OCI-LY7 (cell line): ENCODE data around the gene CTNS.

Experiments
- CTCF ChIP-seq: fragments of 200-600 bp; sonication (generic); conservative IDR thresholded peaks from 2 replicates; pipeline ENCODE4 v1.5.1; 2014; ENCODE audit warnings: mild to moderate bottlenecking, antibody characterized with exemption, low read length, moderate library complexity, mixed read lengths
- EZH2phosphoT487 ChIP-seq: fragments of 200-600 bp; sonication (generic); IDR thresholded peaks from 2 replicates; pipeline ENCODE4 v1.6.1; 2018; ENCODE audit warnings: low read depth, borderline replicate concordance, mild to moderate bottlenecking, mixed run types, antibody characterized with exemption, low read length, moderate library complexity, mixed read lengths

GRCh38 chr17:3641717-3642486 is 5.3 kb downstream of the CTNS start:
- TF ChIP-seq CTCF (no peak), EZH2phosphoT487 (no peak)
